ENCODE results near the gene SHH. TPM values are rescaled to one million over a fixed set of nuclear protein-coding genes. Genes with fewer than 3 reads are reported as not detected.
"Not testable (repeated sequence)": the region's sequence is repeated elsewhere in the genome, so short reads cannot be mapped to it uniquely, and the experiment has no call there.

Gene SHH
- total RNA-seq, 1 experiment from 2014 or later, result not detected

DNA sequence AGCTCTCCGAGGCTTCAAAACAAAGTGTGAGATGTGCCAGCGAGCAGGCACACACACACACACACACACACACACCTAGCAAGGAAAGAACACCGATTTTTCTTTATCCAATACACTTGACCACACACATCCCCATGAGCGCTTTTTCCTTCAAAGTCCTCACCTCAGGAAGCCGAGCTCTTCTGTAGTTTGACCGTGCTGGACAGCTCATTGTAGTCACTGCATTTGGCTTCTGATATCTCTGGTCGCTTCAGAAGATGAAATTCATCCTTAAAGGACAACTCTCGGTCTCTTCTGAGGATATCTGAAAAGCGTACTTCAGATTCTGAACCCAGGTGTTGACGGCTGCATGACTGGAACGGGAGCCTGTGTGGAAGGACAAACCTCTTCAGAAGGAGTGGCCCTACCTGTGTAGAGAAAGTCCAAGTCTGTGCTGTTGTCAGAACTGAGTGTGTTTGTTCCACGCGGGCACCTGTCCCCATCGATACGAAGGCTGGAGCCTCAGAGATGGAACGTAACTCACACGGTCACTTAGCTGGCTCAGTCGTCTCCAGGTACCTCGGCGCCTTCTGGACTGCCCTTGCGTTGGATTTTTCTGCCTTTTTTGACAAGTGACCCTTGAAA lies 28.1 kb upstream of the SHH start:
- no peak for DNase-seq (ENCODE audit: low spot score)
- intact Hi-C loops (cut with micrococcal nuclease; ENCODE audit: unreplicated experiment), result no loop called here
- CTCF ChIA-PET, result no interaction called here
- H3K27me3 ChIP-seq (replicated peaks; ENCODE audit: insufficient read depth, low read depth, low read length, poor library complexity), result peaks cover 49% of the 10 kb centered on the region
- POLR2A ChIA-PET (ENCODE audit: low non-redundant PET), result no interaction called here
- no peak overlapping the region for H3K27ac ChIP-seq (ENCODE audit: low read depth, low read length, poor library complexity, severe bottlenecking)
- no peaks in the 10 kb centered on the region for H3K4me1 ChIP-seq (ENCODE audit: insufficient read depth, low read length, poor library complexity, severe bottlenecking)
- H3K9me3 ChIP-seq (ENCODE audit: low read depth, low read length, poor library complexity, severe bottlenecking), result no peaks in the 10 kb centered on the region
- TF ChIP-seq, protein P1, sequence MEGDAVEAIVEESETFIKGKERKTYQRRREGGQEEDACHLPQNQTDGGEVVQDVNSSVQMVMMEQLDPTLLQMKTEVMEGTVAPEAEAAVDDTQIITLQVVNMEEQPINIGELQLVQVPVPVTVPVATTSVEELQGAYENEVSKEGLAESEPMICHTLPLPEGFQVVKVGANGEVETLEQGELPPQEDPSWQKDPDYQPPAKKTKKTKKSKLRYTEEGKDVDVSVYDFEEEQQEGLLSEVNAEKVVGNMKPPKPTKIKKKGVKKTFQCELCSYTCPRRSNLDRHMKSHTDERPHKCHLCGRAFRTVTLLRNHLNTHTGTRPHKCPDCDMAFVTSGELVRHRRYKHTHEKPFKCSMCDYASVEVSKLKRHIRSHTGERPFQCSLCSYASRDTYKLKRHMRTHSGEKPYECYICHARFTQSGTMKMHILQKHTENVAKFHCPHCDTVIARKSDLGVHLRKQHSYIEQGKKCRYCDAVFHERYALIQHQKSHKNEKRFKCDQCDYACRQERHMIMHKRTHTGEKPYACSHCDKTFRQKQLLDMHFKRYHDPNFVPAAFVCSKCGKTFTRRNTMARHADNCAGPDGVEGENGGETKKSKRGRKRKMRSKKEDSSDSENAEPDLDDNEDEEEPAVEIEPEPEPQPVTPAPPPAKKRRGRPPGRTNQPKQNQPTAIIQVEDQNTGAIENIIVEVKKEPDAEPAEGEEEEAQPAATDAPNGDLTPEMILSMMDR (conservative IDR thresholded peaks at IDR 0.05; ENCODE audit: low read depth, low read length), result no peak
- no peak for TF ChIP-seq EZH2 (IDR thresholded peaks at IDR 0.05; ENCODE audit: borderline replicate concordance, low read depth, low read length, poor library complexity, severe bottlenecking)
- no TSS peak for BruUV-seq (replicated peaks)
- no peak overlapping the region for H3K4me3 ChIP-seq (ENCODE audit: low read depth, low read length, poor library complexity, severe bottlenecking)
- no peaks in the 10 kb centered on the region for H3K36me3 ChIP-seq (ENCODE audit: insufficient read depth, low read length, poor library complexity, severe bottlenecking)

DNA sequence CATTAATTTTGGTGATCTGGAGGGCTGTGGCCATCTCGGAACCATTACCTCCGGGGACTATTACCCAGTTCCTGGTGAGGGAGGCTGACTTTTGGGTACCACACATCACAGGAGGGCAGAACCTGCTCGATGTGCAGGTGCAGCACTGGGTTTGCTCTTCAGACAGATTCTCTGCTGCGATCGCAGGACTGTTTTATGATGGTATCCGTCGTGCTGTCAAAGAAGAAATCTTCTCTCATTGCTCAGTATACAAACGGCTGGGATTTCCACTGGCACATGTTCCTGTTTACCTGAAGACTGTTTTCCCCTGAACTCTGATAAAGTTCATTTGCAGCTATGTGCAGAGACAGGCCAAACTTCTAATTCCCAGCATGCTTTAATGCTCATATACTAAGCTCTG lies 27.2 kb upstream of the SHH start:
- H3K27me3 ChIP-seq (replicated peaks; ENCODE audit: insufficient read depth, low read depth, low read length, poor library complexity), result peaks cover 46% of the 10 kb centered on the region
- H3K4me3 ChIP-seq (ENCODE audit: low read depth, low read length, poor library complexity, severe bottlenecking), result no peak overlapping the region
- TF ChIP-seq, protein P1 (conservative IDR thresholded peaks at IDR 0.05; ENCODE audit: low read depth, low read length), result no peak
- no peak for TF ChIP-seq EZH2 (IDR thresholded peaks at IDR 0.05; ENCODE audit: borderline replicate concordance, low read depth, low read length, poor library complexity, severe bottlenecking)
- no peak for DNase-seq (ENCODE audit: low spot score)
- no TSS peak for BruUV-seq (replicated peaks)
- H3K9me3 ChIP-seq (ENCODE audit: low read depth, low read length, poor library complexity, severe bottlenecking), result no peaks in the 10 kb centered on the region
- no peak overlapping the region for H3K27ac ChIP-seq (ENCODE audit: low read depth, low read length, poor library complexity, severe bottlenecking)
- no peaks in the 10 kb centered on the region for H3K4me1 ChIP-seq (ENCODE audit: insufficient read depth, low read length, poor library complexity, severe bottlenecking)
- ChIA-PET CTCF (no interaction called here), POLR2A (ENCODE audit: low non-redundant PET) (no interaction called here)
- no peaks in the 10 kb centered on the region for H3K36me3 ChIP-seq (ENCODE audit: insufficient read depth, low read length, poor library complexity, severe bottlenecking)
- intact Hi-C loops (cut with micrococcal nuclease; ENCODE audit: unreplicated experiment), result no loop called here

DNA sequence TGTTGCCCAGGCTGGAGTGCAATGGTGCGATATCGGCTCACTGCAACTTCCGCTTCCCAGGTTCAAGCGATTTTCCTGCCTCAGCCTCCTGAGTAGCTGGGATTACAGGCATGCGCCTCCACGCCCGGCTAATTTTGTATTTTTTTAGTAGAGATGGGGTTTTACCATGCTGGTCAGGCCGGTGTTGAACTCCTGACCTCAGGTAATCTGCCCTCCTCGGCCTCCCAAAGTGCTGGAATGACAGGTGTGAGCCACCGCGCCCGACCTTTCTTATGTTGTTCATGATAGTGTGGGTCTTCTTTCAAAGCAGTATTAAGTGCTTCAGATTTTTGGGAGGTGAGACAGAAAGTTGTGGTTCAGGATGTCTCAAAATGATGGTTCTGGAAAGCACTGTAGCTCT lies 26.0 kb upstream of the SHH start:
- H3K27ac ChIP-seq (ENCODE audit: low read depth, low read length, poor library complexity, severe bottlenecking); H3K4me1 ChIP-seq (ENCODE audit: insufficient read depth, low read length, poor library complexity, severe bottlenecking); CTCF ChIA-PET; DNase-seq (ENCODE audit: low spot score); POLR2A ChIA-PET (ENCODE audit: low non-redundant PET); H3K36me3 ChIP-seq (ENCODE audit: insufficient read depth, low read length, poor library complexity, severe bottlenecking); H3K4me3 ChIP-seq (ENCODE audit: low read depth, low read length, poor library complexity, severe bottlenecking); H3K9me3 ChIP-seq (ENCODE audit: low read depth, low read length, poor library complexity, severe bottlenecking); BruUV-seq (replicated peaks); intact Hi-C loops (cut with micrococcal nuclease; ENCODE audit: unreplicated experiment): not testable (repeated sequence)
- peaks cover 53% of the 10 kb centered on the region for H3K27me3 ChIP-seq (replicated peaks; ENCODE audit: insufficient read depth, low read depth, low read length, poor library complexity)

DNA sequence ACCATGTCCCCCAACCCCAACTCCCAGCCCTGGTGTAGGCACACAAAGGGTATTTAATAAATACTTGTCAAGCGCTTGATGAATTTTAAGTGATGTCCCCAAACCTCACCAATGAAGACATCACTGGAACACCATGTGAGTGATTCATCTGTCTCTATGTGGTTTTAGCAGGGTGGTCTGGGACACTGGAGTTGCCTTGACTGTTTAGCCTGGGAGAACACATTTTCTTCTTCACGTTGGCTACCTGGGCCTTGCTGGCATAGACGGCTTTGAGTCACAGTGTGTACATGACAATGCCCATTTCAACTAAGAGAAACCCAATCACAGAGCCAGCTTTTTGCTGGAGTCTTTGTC lies 24.8 kb upstream of the SHH start:
- H3K4me1 ChIP-seq (ENCODE audit: insufficient read depth, low read length, poor library complexity, severe bottlenecking), result no peaks in the 10 kb centered on the region
- no TSS peak for BruUV-seq (replicated peaks)
- ChIA-PET POLR2A (ENCODE audit: low non-redundant PET) (no interaction called here), CTCF (no interaction called here)
- H3K4me3 ChIP-seq (ENCODE audit: low read depth, low read length, poor library complexity, severe bottlenecking), result no peak overlapping the region
- no peaks in the 10 kb centered on the region for H3K36me3 ChIP-seq (ENCODE audit: insufficient read depth, low read length, poor library complexity, severe bottlenecking)
- H3K9me3 ChIP-seq (ENCODE audit: low read depth, low read length, poor library complexity, severe bottlenecking), result no peaks in the 10 kb centered on the region
- no peak overlapping the region for H3K27ac ChIP-seq (ENCODE audit: low read depth, low read length, poor library complexity, severe bottlenecking)
- TF ChIP-seq EZH2 (IDR thresholded peaks at IDR 0.05; ENCODE audit: borderline replicate concordance, low read depth, low read length, poor library complexity, severe bottlenecking), result no peak
- TF ChIP-seq, protein P1 (conservative IDR thresholded peaks at IDR 0.05; ENCODE audit: low read depth, low read length), result no peak
- intact Hi-C loops (cut with micrococcal nuclease; ENCODE audit: unreplicated experiment), result no loop called here
- no peak for DNase-seq (ENCODE audit: low spot score)
- peaks cover 64% of the 10 kb centered on the region for H3K27me3 ChIP-seq (replicated peaks; ENCODE audit: insufficient read depth, low read depth, low read length, poor library complexity)
